HG02798 (cell line): ENCODE results near the gene CNOT8.
A peak's percentile ranks its signal among the peaks of the same experiment; 100 is the strongest.
"Not testable (repeated sequence)": the region's sequence is repeated elsewhere in the genome, so short reads cannot be mapped to it uniquely, and the experiment has no call there.

Source experiments
- ATAC-seq: cut with Tn5 transposase; IDR thresholded peaks from one replicate; pipeline ENCODE4 v1.9.1; 2021; ENCODE audit warnings: mild to moderate bottlenecking; ENCODE audit not compliant: unreplicated experiment, poor library complexity

Gene CNOT8

GRCh38 chr5:154858297-154858971 lies at the start of gene CNOT8:
Gene CNOT8, plus strand, starts transcription at chr5:154858627. Its CDS starts 4,652 bp downstream, at chr5:154863279.
- peak; percentile 84 for ATAC-seq

DNA sequence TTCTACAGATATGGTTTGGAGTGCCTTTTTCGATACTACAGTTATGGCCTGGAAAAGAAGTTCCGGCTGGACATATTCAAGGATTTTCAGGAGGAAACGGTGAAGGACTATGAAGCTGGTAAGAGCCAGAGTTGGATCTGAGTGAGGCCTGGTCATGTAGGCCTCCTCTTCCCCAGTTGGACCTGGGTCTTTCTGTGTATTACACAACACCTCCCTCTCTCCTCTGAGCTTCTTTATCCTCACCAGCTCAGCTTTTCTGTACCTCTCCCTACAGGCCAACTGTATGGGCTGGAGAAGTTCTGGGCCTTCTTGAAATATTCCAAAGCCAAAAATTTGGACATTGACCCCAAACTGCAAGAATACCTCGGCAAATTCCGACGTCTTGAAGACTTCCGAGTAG lies 47.2 kb upstream of the CNOT8 start:
- ATAC-seq, result no peak

- ATAC-seq, result peak; percentile 75
These were observed 46.6 kb upstream of the CNOT8 start for GRCh38 chr5:154811653-154812465.

GRCh38 chr5:154813158-154813557 lies 45.3 kb upstream of the CNOT8 start:
- ATAC-seq, result no peak

DNA sequence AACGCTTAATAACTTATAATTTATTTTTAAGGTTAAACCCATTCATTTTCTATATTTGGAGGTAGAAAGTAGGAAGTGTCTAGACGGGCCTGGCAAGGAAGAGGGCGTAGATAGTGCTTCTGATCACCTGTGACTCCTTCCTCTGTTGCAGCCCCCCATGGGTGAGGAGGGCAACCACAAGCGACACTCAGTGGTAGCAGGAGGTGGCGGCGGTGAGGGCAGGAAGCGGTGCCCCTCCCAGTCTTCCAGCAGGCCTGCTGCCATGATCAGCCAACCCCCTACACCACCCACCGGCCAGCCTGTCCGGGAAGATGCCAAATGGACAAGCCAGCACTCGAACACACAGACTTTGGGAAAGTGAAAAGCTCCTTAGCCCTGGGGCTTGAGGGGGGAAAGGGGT lies 44.7 kb upstream of the CNOT8 start:
- ATAC-seq, result no peak

GRCh38 chr5:154815025-154815424 lies 43.4 kb upstream of the CNOT8 start:
- ATAC-seq, result no peak

DNA sequence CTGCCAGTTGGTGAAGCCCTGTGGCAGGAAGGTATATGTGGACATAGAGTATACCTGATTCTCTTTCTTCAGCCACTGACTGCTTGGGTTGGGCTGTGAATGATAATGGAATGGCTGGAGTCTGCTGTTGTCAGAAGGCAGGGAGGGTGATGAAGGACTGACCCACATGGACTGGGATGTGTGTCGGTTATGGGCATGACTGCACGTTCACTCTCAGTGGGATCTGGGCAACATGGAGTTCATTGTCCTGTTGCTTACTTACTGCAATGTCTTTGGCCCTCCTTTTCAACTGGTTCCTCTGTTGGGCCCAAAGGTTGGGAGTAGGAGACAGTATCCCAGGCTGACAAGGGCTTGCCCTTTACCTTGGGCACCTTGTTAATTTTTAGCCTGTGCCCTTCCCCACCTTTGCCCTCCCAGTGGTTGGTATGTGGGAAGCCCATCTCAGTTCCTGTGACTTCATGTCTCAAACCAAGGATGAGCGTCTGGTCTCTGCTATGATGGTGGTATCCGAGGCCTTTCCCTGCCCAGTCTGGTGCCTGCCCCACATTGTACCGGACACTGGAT lies 42.7 kb upstream of the CNOT8 start:
- ATAC-seq, result no peak

GRCh38 chr5:154816891-154817492 lies 41.4 kb upstream of the CNOT8 start:
- ATAC-seq, result no peak

DNA sequence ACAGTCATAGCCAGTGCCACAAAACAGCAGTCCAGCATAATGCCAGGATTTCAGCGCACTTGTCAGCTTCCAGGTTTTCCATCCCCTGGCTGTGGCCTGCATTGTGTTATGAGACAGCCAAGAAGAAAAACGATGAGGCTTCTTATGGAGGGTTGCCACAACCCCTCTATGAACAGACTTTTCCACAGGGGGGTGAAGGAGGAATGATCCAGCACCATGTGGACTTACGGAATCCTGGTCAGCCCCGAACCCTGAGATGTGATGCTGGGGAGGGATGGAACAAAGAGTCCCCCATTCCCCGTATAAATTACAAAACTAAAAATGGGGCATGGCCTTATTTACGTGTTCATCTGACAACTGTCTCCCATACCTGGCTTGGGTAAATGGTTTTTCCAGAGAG lies 40.6 kb upstream of the CNOT8 start:
- ATAC-seq, result no peak

GRCh38 chr5:154818471-154819116 lies 39.8 kb upstream of the CNOT8 start:
- ATAC-seq, result no peak

GRCh38 chr5:154819546-154819945 lies 38.9 kb upstream of the CNOT8 start:
- no peak for ATAC-seq

GRCh38 chr5:154820383-154820782 lies 38.0 kb upstream of the CNOT8 start:
- no peak for ATAC-seq

GRCh38 chr5:154822896-154823295 lies 35.5 kb upstream of the CNOT8 start:
- ATAC-seq, result not testable (repeated sequence)

GRCh38 chr5:154823605-154824004 lies 34.8 kb upstream of the CNOT8 start:
- ATAC-seq, result no peak

GRCh38 chr5:154824070-154824469 lies 34.4 kb upstream of the CNOT8 start:
- no peak for ATAC-seq

DNA sequence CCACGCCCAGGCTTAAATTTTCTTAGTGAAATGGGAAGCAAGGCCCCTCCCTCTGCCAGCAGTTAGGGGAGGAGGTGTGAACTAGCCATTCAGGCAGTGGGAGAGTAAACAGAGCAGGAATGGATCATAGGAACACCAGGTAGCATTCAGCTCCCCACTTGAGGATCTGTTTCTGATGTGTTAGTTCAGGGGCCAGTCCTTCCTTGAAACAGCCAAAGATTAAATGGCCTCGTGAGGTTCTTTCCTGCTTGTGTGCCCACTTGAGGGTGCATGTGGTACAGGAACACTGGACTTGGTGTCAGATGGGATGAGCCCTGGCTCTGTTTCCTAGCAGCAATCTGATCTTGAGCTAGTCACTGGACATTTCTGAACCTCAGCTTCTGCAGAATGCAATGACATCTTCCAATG lies 29.2 kb upstream of the CNOT8 start:
- ATAC-seq, result no peak

GRCh38 chr5:154829589-154830218 lies 28.7 kb upstream of the CNOT8 start:
- no peak for ATAC-seq

DNA sequence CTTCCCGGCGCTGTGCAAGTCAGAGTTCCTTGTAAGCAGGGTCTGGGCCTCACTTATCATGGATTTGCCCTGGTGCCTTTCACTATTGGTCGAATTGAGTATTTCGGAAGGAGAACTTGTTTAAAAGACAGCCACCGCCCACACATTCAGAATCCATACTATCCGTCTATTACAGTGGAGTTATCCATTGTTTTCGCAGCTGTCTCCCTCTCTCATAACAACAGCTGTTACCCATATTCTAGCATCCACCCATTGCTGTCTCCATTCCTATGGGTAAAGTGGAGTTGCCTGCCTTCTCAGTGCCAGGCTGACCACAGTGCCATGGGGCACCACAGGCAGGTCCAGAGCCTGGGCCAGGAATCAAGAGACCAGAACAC lies 28.2 kb upstream of the CNOT8 start:
- ATAC-seq, result no peak

DNA sequence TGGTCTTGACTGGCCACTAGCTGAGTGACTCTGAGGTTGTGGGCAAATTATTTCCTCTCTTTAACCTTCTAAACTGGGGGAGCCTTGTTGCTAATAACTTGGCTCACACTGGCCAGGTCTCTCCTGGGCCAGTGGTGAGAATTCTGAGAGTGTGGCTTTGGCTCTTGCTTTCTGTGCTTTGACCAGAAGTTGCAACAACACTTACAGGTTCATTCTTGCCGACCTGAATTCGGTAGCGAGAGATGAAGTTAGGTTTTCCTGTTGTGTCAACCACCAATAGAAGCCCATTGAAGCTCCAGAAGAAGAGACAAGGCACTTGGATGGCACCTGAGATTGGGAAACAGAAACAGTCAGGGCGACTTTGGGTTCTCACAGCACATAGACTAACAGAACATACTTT lies 27.8 kb upstream of the CNOT8 start:
- ATAC-seq, result no peak

GRCh38 chr5:154831451-154831850 lies 27.0 kb upstream of the CNOT8 start:
- ATAC-seq, result no peak
